DND-41 (cell line): ENCODE results near the gene PCNA.

ENCODE experiments used
- ATAC-seq: fragments of 200-7000 bp; cut with Tn5 transposase; 3 replicates; pipeline ENCODE4 v1.9.1; 2021; ENCODE audit warnings: low read depth; ENCODE audit not compliant: insufficient read depth
- DNase-seq: peaks from one replicate; pipeline ENCODE4 v3.0.0-alpha.2; 2020
- H2AFZ ChIP-seq: 2 replicates; pipeline ENCODE4 v1.6.0; 2012; ENCODE audit warnings: low read depth, low read length
- H3K27ac ChIP-seq: 2 replicates; pipeline ENCODE4 v1.5.1; 2012; ENCODE audit warnings: low read length, inconsistent platforms
- H3K27me3 ChIP-seq: fragments of 200-600 bp; sonication (generic); 2 replicates; pipeline ENCODE4 v1.6.0; 2012; ENCODE audit warnings: low read length, mild to moderate bottlenecking, inconsistent platforms; ENCODE audit not compliant: insufficient read depth, poor library complexity
- H3K36me3 ChIP-seq: 2 replicates; pipeline ENCODE4 v1.5.1; 2012; ENCODE audit warnings: low read length, inconsistent platforms; ENCODE audit not compliant: insufficient read depth
- H3K4me1 ChIP-seq: 2 replicates; pipeline ENCODE4 v1.5.1; 2012; ENCODE audit warnings: mild to moderate bottlenecking, low read length; ENCODE audit not compliant: insufficient read depth
- H3K4me2 ChIP-seq: 2 replicates; pipeline ENCODE4 v1.6.0; 2012; ENCODE audit warnings: mild to moderate bottlenecking, moderate library complexity, low read length, inconsistent platforms; ENCODE audit not compliant: insufficient read depth
- H3K4me3 ChIP-seq, 2 experiments: fragments of 200-600 bp in 1 of 2; shearing (Covaris generic) in 1 of 2; 2 replicates each; pipeline ENCODE4 v1.5.1; 2012 to 2016; ENCODE audit warnings: inconsistent platforms in 2 of 2, low read length in 2 of 2, mild to moderate bottlenecking in 2 of 2, low read depth in 1 of 2, moderate library complexity in 1 of 2
- H3K79me2 ChIP-seq: 2 replicates; pipeline ENCODE4 v1.6.0; 2012; ENCODE audit warnings: low read length, inconsistent platforms; ENCODE audit not compliant: insufficient read depth
- H3K9ac ChIP-seq: 2 replicates; pipeline ENCODE4 v1.6.0; 2012; ENCODE audit warnings: low read depth, mild to moderate bottlenecking, inconsistent platforms, low read length, moderate library complexity
- H3K9me3 ChIP-seq: 2 replicates; pipeline ENCODE4 v1.5.1; 2012; ENCODE audit warnings: low read length, moderate library complexity, mild to moderate bottlenecking, inconsistent platforms; ENCODE audit not compliant: insufficient read depth, severe bottlenecking
- H4K20me1 ChIP-seq: 2 replicates; pipeline ENCODE4 v1.6.0; 2012; ENCODE audit warnings: low read length; ENCODE audit not compliant: insufficient read depth
- EZH2 ChIP-seq: IDR thresholded peaks from 3 replicates; pipeline ENCODE4 v1.6.1; 2012; ENCODE audit warnings: borderline replicate concordance, low read depth, mild to moderate bottlenecking, moderate library complexity, low read length, inconsistent platforms; ENCODE audit not compliant: severe bottlenecking
- TF ChIP-seq, protein P1 (sequence below): IDR thresholded peaks from 2 replicates; pipeline ENCODE4 v1.5.1; 2012; ENCODE audit warnings: borderline replicate concordance, low read length, moderate library complexity, mild to moderate bottlenecking; ENCODE audit not compliant: poor library complexity, severe bottlenecking; ENCODE audit errors: extremely low read depth

The PCNA gene

DNA sequence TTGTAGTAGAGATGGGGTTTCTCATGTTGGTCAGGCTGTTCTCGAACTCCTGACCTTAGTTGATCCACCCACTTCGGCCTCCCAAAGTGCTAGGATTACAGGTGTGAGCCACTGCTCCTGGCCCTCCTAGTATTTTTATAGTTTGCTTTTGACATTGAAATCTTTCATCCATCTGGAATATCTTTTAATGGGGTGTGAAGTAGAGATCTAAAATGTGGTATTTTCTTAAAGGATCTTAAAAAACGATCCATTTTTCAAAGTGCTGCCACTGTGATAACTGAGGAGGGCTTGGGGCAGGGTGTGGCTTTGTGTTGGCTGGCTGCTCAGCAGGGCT lies 30.1 kb upstream of the PCNA start:
- Histone ChIP-seq H3K4me1 (peaks cover 7% of the 10 kb centered on the region), H3K36me3 (peaks cover 16% of the 10 kb centered on the region; the same call in 1 of the 2 replicates), H3K27ac (no peak overlapping the region), H2AFZ (no peak overlapping the region), H3K9me3 (no peaks in the 10 kb centered on the region), H3K4me2 (no peak overlapping the region), H3K79me2 (peaks cover 98% of the 10 kb centered on the region), H3K27me3 (no peaks in the 10 kb centered on the region), H4K20me1 (peaks cover 63% of the 10 kb centered on the region), H3K4me3 (no peak overlapping the region), H3K9ac (no peak overlapping the region)
- TF ChIP-seq, protein P1, sequence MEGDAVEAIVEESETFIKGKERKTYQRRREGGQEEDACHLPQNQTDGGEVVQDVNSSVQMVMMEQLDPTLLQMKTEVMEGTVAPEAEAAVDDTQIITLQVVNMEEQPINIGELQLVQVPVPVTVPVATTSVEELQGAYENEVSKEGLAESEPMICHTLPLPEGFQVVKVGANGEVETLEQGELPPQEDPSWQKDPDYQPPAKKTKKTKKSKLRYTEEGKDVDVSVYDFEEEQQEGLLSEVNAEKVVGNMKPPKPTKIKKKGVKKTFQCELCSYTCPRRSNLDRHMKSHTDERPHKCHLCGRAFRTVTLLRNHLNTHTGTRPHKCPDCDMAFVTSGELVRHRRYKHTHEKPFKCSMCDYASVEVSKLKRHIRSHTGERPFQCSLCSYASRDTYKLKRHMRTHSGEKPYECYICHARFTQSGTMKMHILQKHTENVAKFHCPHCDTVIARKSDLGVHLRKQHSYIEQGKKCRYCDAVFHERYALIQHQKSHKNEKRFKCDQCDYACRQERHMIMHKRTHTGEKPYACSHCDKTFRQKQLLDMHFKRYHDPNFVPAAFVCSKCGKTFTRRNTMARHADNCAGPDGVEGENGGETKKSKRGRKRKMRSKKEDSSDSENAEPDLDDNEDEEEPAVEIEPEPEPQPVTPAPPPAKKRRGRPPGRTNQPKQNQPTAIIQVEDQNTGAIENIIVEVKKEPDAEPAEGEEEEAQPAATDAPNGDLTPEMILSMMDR, result no peak
- TF ChIP-seq EZH2, result no peak
- no peak for ATAC-seq
- DNase-seq, result no peak

DNA sequence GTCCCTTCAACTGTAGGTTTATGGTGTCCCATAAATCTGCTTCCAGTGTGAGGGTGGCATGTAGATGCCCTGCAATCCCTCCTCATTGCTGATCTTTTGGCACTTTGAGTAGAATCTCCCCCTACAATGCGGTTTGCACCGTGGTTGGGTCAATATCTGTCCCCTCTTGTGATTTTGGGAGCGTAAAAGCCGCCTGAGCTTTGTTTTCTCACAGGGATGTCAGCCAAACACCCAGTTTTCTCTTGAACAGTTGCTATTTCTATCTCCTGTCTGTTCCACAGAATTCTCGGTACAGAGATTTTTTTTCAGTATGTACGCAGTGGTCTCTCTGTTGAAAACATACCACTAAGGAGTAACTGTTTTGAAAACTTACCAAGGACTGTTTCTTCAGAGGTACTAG lies 28.8 kb upstream of the PCNA start:
- H3K9ac ChIP-seq, result no peak overlapping the region
- peaks cover 19% of the 10 kb centered on the region for H3K36me3 ChIP-seq
- H3K9me3 ChIP-seq, result no peaks in the 10 kb centered on the region
- no peak overlapping the region for H3K4me3 ChIP-seq
- H2AFZ ChIP-seq, result no peak overlapping the region
- no peaks in the 10 kb centered on the region for H3K27me3 ChIP-seq
- peaks cover 97% of the 10 kb centered on the region for H3K79me2 ChIP-seq
- DNase-seq (no peak), ATAC-seq (no peak)
- H3K4me2 ChIP-seq, result no peak overlapping the region
- TF ChIP-seq, protein P1, result no peak
- TF ChIP-seq EZH2, result no peak
- peaks cover 9% of the 10 kb centered on the region for H3K4me1 ChIP-seq
- no peak overlapping the region for H3K27ac ChIP-seq
- H4K20me1 ChIP-seq, result peaks cover 62% of the 10 kb centered on the region

DNA sequence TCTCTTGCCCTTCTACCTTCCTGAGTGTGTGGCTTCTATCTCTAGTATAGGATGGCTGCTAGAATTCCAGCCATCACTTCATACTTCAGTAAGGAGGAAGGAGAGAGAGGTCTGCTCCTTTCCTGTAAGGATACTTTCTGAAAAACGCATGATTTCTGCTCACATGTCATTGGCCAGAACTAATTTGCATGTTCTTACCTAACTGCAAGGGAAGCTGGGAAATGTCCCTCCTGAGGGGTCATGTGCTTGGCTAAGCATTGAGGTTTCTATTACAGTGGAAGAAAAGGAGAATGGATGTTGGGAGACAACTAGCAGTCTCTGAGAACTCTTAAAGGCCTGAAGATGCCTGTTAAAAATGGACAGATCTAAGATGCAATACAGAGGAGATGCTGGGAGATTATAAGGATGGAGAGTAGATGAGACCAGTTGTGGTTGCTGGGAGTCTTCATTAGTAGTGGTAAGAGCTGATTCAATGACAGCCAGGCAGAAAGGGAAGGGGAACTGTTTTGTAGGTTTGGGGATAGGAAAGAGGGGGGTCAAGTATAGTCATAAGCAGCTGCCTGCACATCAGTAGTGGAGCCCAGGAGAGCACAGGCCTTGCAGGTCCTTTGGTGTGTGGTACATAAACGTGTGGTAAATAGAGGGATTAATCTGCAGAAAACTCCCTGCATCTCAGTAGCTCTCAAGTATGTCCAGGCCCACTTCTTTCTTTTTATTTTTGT lies 27.3 kb upstream of the PCNA start:
- Histone ChIP-seq H3K27me3 (no peaks in the 10 kb centered on the region), H3K79me2 (peaks cover 96% of the 10 kb centered on the region), H3K9ac (no peak overlapping the region), H3K27ac (no peak overlapping the region; the same call in 1 of the 2 replicates), H3K4me3 (no peak overlapping the region), H4K20me1 (peaks cover 56% of the 10 kb centered on the region), H3K36me3 (peaks cover 11% of the 10 kb centered on the region), H2AFZ (no peak overlapping the region), H3K4me1 (peaks cover 9% of the 10 kb centered on the region), H3K9me3 (no peaks in the 10 kb centered on the region), H3K4me2 (no peak overlapping the region)
- DNase-seq, result no peak
- no peak for ATAC-seq
- TF ChIP-seq, protein P1, result no peak
- no peak for TF ChIP-seq EZH2
